WTC11 (cell line): Measurements from ENCODE around the gene ST3GAL5. TPM values are rescaled to one million over a fixed set of nuclear protein-coding genes. Genes with fewer than 3 reads are reported as not detected.

Experiments
- ATAC-seq: fragments of 200-7000 bp; cut with Tn5 transposase; 2 replicates; pipeline ENCODE4 v1.10.0; 2021; ENCODE audit warnings: mild to moderate bottlenecking, moderate library complexity
- CTCF ChIA-PET: fragments of 300-600 bp; sonication (Branson Sonifier 250); formaldehyde crosslinking; loops from one replicate; lab custom pipeline; 2021; ENCODE audit warnings: antibody characterized with exemption; lab: Charles Lee
- POLR2A ChIA-PET: fragments of 350-600 bp; sonication (Branson Sonifier 250); formaldehyde crosslinking; loops from one replicate; lab custom pipeline; 2021; ENCODE audit warnings: antibody characterized with exemption; lab: Charles Lee
- DNase-seq: peaks from one replicate; pipeline ENCODE4 v3.0.0; 2021; ENCODE audit warnings: low spot score
- H3K27ac Mint-ChIP-seq: 2 replicates; pipeline ENCODE4 v1.8.0; 2021; ENCODE audit warnings: mixed read lengths
- H3K27me3 Mint-ChIP-seq: 2 replicates; pipeline ENCODE4 v1.8.0; 2021; ENCODE audit warnings: low read depth, mild to moderate bottlenecking, moderate library complexity, mixed read lengths
- H3K36me3 Mint-ChIP-seq: 2 replicates; pipeline ENCODE4 v1.8.0; 2021; ENCODE audit warnings: mixed read lengths
- H3K4me1 Mint-ChIP-seq: 2 replicates; pipeline ENCODE4 v1.8.0; 2022; ENCODE audit warnings: mixed read lengths
- H3K4me3 Mint-ChIP-seq: 2 replicates; pipeline ENCODE4 v1.8.0; 2021; ENCODE audit warnings: mild to moderate bottlenecking, moderate library complexity, mixed read lengths
- H3K9me3 Mint-ChIP-seq: 2 replicates; pipeline ENCODE4 v1.8.0; 2021; ENCODE audit warnings: mixed read lengths
- CBFB ChIP-seq: sonication (generic); formaldehyde crosslinking; IDR thresholded peaks from 2 replicates; pipeline ENCODE4 v1.8.1; 2022; ENCODE audit warnings: mild to moderate bottlenecking, low read depth, missing genetic modification reagents
- CDX4 ChIP-seq: fragments of 250-450 bp; sonication (Bioruptor Pico); IDR thresholded peaks from 2 replicates; pipeline ENCODE4 v1.9.0; 2021; ENCODE audit warnings: moderate library complexity, mild to moderate bottlenecking, inconsistent platforms, borderline replicate concordance
- CREM ChIP-seq: sonication (generic); formaldehyde crosslinking; IDR thresholded peaks from 2 replicates; pipeline ENCODE4 v1.8.1; 2022; ENCODE audit warnings: mild to moderate bottlenecking, missing genetic modification reagents, moderate library complexity
- E2F1 ChIP-seq: sonication (generic); formaldehyde crosslinking; IDR thresholded peaks from 2 replicates; pipeline ENCODE4 v1.8.0; 2022; ENCODE audit warnings: mild to moderate bottlenecking, missing genetic modification reagents
- GABPB1 ChIP-seq: sonication (generic); formaldehyde crosslinking; IDR thresholded peaks from 2 replicates; pipeline ENCODE4 v1.8.1; 2023; ENCODE audit warnings: mild to moderate bottlenecking, missing genetic modification reagents
- STAT6 ChIP-seq: sonication (generic); formaldehyde crosslinking; conservative IDR thresholded peaks from 2 replicates; pipeline ENCODE4 v1.8.1; 2023; ENCODE audit warnings: mild to moderate bottlenecking, low read depth, missing genetic modification reagents, moderate library complexity
- ZNF281 ChIP-seq: sonication (generic); formaldehyde crosslinking; IDR thresholded peaks from 2 replicates; pipeline ENCODE4 v1.8.0; 2023; ENCODE audit warnings: mild to moderate bottlenecking, missing genetic modification reagents
- total RNA-seq: library from RNA; stranded (reverse); gene quantifications from 3 replicates; pipeline ENCODE4 v1.2.3, GENCODE V29; 2021
- TF ChIP-seq, protein P1 (sequence below): sonication (generic); formaldehyde crosslinking; IDR thresholded peaks from 2 replicates; pipeline ENCODE4 v1.8.0; 2022; ENCODE audit warnings: missing genetic modification reagents
- TF ChIP-seq, protein P2 (sequence below): sonication (generic); formaldehyde crosslinking; IDR thresholded peaks from 2 replicates; pipeline ENCODE4 v1.8.1; 2022; ENCODE audit warnings: low read depth, mild to moderate bottlenecking, moderate library complexity, missing genetic modification reagents, borderline replicate concordance
- TF ChIP-seq, protein P3 (sequence below): sonication (generic); formaldehyde crosslinking; IDR thresholded peaks from 2 replicates; pipeline ENCODE4 v1.8.1; 2023; ENCODE audit warnings: mild to moderate bottlenecking, missing genetic modification reagents, borderline replicate concordance

ST3GAL5 gene
- total RNA-seq, 1 experiment from 2014 or later, result 5.9 TPM

DNA sequence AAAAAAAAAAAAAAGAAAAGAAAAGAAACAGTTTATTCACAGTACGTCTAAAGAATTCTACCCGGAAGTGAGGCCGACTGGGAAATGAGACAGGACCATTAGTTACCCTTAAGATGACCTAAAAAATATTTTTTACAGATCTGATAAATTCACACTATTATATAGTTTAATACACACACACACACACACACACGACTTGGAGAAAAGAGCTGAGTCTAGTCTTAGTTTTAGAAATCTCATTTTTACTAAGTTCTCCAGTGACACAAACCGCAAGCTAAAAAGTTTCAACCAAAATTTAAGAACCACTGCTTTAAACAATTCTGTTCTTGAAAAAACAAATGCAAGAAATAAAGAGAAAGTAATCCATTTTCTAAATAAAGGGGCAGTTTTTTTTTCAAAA, 27.1 kb downstream of the ST3GAL5 start (continued):
- TF ChIP-seq ZNF281 (CRISPR knock-in tag), result no peak
- TF ChIP-seq E2F1, result no peak

DNA sequence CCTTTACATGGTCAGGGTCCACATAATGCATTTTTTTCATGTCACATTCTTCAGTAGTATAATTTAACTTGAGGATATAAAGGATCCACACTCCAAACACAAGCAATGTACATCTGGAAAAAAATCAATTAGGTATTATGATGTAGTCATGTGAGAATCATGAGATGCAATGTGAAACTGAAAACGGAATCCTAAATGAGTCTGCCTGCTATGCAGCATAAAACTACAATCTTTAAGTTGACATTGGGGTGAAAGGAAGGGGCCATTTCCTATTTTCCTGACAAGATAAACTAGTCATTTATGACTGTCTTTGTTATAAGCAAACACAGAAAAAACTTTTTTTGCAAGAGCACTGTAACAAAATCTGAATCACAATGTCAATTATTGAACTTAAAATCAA, 27.6 kb downstream of the ST3GAL5 start:
- Mint-ChIP-seq H3K9me3 (no peaks in the 10 kb centered on the region), H3K27me3 (no peaks in the 10 kb centered on the region), H3K27ac (no peak overlapping the region), H3K36me3 (no peaks in the 10 kb centered on the region), H3K4me3 (no peak overlapping the region), H3K4me1 (0 out of 2 replicates have a peak, but pooled peaks cover 3% of the 10 kb centered on the region)
- DNase-seq, result no peak
- ATAC-seq, result no peak
- ChIA-PET POLR2A (no interaction called here), CTCF (no interaction called here)
- TF ChIP-seq CBFB (CRISPR knock-in tag), result no peak
- TF ChIP-seq GABPB1 (CRISPR knock-in tag), result no peak
- TF ChIP-seq, protein P1, sequence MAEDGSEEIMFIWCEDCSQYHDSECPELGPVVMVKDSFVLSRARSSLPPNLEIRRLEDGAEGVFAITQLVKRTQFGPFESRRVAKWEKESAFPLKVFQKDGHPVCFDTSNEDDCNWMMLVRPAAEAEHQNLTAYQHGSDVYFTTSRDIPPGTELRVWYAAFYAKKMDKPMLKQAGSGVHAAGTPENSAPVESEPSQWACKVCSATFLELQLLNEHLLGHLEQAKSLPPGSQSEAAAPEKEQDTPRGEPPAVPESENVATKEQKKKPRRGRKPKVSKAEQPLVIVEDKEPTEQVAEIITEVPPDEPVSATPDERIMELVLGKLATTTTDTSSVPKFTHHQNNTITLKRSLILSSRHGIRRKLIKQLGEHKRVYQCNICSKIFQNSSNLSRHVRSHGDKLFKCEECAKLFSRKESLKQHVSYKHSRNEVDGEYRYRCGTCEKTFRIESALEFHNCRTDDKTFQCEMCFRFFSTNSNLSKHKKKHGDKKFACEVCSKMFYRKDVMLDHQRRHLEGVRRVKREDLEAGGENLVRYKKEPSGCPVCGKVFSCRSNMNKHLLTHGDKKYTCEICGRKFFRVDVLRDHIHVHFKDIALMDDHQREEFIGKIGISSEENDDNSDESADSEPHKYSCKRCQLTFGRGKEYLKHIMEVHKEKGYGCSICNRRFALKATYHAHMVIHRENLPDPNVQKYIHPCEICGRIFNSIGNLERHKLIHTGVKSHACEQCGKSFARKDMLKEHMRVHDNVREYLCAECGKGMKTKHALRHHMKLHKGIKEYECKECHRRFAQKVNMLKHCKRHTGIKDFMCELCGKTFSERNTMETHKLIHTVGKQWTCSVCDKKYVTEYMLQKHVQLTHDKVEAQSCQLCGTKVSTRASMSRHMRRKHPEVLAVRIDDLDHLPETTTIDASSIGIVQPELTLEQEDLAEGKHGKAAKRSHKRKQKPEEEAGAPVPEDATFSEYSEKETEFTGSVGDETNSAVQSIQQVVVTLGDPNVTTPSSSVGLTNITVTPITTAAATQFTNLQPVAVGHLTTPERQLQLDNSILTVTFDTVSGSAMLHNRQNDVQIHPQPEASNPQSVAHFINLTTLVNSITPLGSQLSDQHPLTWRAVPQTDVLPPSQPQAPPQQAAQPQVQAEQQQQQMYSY (CRISPR knock-in tag), result no peak
- TF ChIP-seq, protein P2, sequence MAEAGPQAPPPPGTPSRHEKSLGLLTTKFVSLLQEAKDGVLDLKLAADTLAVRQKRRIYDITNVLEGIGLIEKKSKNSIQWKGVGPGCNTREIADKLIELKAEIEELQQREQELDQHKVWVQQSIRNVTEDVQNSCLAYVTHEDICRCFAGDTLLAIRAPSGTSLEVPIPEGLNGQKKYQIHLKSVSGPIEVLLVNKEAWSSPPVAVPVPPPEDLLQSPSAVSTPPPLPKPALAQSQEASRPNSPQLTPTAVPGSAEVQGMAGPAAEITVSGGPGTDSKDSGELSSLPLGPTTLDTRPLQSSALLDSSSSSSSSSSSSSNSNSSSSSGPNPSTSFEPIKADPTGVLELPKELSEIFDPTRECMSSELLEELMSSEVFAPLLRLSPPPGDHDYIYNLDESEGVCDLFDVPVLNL, result no peak
- TF ChIP-seq ZNF281 (CRISPR knock-in tag), result no peak
- TF ChIP-seq, protein P3, sequence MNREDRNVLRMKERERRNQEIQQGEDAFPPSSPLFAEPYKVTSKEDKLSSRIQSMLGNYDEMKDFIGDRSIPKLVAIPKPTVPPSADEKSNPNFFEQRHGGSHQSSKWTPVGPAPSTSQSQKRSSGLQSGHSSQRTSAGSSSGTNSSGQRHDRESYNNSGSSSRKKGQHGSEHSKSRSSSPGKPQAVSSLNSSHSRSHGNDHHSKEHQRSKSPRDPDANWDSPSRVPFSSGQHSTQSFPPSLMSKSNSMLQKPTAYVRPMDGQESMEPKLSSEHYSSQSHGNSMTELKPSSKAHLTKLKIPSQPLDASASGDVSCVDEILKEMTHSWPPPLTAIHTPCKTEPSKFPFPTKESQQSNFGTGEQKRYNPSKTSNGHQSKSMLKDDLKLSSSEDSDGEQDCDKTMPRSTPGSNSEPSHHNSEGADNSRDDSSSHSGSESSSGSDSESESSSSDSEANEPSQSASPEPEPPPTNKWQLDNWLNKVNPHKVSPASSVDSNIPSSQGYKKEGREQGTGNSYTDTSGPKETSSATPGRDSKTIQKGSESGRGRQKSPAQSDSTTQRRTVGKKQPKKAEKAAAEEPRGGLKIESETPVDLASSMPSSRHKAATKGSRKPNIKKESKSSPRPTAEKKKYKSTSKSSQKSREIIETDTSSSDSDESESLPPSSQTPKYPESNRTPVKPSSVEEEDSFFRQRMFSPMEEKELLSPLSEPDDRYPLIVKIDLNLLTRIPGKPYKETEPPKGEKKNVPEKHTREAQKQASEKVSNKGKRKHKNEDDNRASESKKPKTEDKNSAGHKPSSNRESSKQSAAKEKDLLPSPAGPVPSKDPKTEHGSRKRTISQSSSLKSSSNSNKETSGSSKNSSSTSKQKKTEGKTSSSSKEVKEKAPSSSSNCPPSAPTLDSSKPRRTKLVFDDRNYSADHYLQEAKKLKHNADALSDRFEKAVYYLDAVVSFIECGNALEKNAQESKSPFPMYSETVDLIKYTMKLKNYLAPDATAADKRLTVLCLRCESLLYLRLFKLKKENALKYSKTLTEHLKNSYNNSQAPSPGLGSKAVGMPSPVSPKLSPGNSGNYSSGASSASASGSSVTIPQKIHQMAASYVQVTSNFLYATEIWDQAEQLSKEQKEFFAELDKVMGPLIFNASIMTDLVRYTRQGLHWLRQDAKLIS (CRISPR knock-in tag), result no peak
- TF ChIP-seq CDX4 (CRISPR knock-in tag), result no peak
- no peak for TF ChIP-seq CREM (CRISPR knock-in tag)
- TF ChIP-seq E2F1, result no peak
- no peak for TF ChIP-seq STAT6 (CRISPR knock-in tag)
